HepG2 (cell line): ENCODE results near the gene SLC4A9. TPM values are rescaled to one million over a fixed set of nuclear protein-coding genes. Genes with fewer than 3 reads are reported as not detected.

Experiments
- ATF7-NPFF ChIP-seq: sonication (generic); formaldehyde crosslinking; IDR thresholded peaks from 2 replicates; pipeline ENCODE4 v1.8.1; 2023; ENCODE audit warnings: mild to moderate bottlenecking, low read depth, missing genetic modification reagents, moderate library complexity
- CTCF ChIP-seq: sonication (generic); formaldehyde crosslinking; IDR thresholded peaks from 2 replicates; pipeline ENCODE4 v1.5.0; 2020; ENCODE audit warnings: mild to moderate bottlenecking, missing genetic modification reagents, moderate library complexity
- FOXP4 ChIP-seq: sonication (generic); formaldehyde crosslinking; IDR thresholded peaks from 2 replicates; pipeline ENCODE4 v1.4.0; 2020; ENCODE audit warnings: missing genetic modification reagents
- GATAD2A ChIP-seq: IDR thresholded peaks from 2 replicates; pipeline ENCODE4 v1.6.1; 2016
- HNF4A ChIP-seq: sonication (generic); formaldehyde crosslinking; IDR thresholded peaks from 2 replicates; pipeline ENCODE4 v1.4.0; 2020; ENCODE audit warnings: missing genetic modification reagents
- KDM6A ChIP-seq: IDR thresholded peaks from 2 replicates; pipeline ENCODE4 v1.6.1; 2016; ENCODE audit warnings: low read depth
- RARA ChIP-seq: IDR thresholded peaks from 2 replicates; pipeline ENCODE4 v1.6.1; 2016; ENCODE audit warnings: missing genetic modification reagents, missing compliant biosample characterization
- REPIN1 ChIP-seq: sonication (generic); formaldehyde crosslinking; IDR thresholded peaks from 2 replicates; pipeline ENCODE4 v1.8.0; 2022; ENCODE audit warnings: missing genetic modification reagents, low read depth, mild to moderate bottlenecking, borderline replicate concordance
- SAP130 ChIP-seq: IDR thresholded peaks from 2 replicates; pipeline ENCODE4 v1.6.1; 2016; ENCODE audit warnings: low read depth
- UBTF ChIP-seq: sonication (generic); formaldehyde crosslinking; IDR thresholded peaks from 2 replicates; pipeline ENCODE4 v1.4.0; 2020; ENCODE audit warnings: mild to moderate bottlenecking, missing genetic modification reagents
- ZFX ChIP-seq: sonication (generic); formaldehyde crosslinking; IDR thresholded peaks from 2 replicates; pipeline ENCODE4 v1.4.0; 2020; ENCODE audit warnings: mild to moderate bottlenecking, low read depth, missing genetic modification reagents, moderate library complexity
- ZFY ChIP-seq: sonication (generic); formaldehyde crosslinking; IDR thresholded peaks from 2 replicates; pipeline ENCODE4 v1.4.0; 2020; ENCODE audit warnings: missing genetic modification reagents
- ZNF292 ChIP-seq: sonication (generic); formaldehyde crosslinking; IDR thresholded peaks from 2 replicates; pipeline ENCODE4 v1.8.1; 2022; ENCODE audit warnings: mild to moderate bottlenecking, low read depth, missing genetic modification reagents, borderline replicate concordance
- polyA plus RNA-seq, 8 experiments: library from polyadenylated mRNA; depleted of rRNA in 3 of 8; stranded (reverse) in 7 of 8; unstranded in 1 of 8; fragments of >200 nt; fragmentation: Illumina TruSeq in 4 of 8; extraction: Trizol in 4 of 8; gene quantifications; 2 replicates each; pipeline versions ENCODE4 v1.2.1 to v1.2.3, GENCODE V29; 2011 to 2016; ENCODE audit warnings: low read depth in 4 of 8, missing spikeins in 1 of 8, mixed read lengths in 1 of 8; ENCODE audit not compliant: insufficient read depth in 1 of 8
- total RNA-seq, 5 experiments: library from RNA; depleted of rRNA; stranded (reverse); fragments of >200 nt; fragmentation: Illumina TruSeq; extraction: Trizol; gene quantifications; 2 replicates each; pipeline ENCODE4 v1.2.3, GENCODE V29; 2016; ENCODE audit warnings: low read depth in 1 of 5

The SLC4A9 gene
- total and polyA plus RNA-seq, 2 of the 13 experiments (the other 11 are each of a cell fraction or from before 2014, with no cell fraction given): not detected

- TF ChIP-seq UBTF (CRISPR knock-in tag): no peak
- TF ChIP-seq HNF4A (CRISPR knock-in tag): peak; percentile 80
- TF ChIP-seq KDM6A (CRISPR knock-in tag): no peak
- peak; percentile 52; the same call in 1 of the 2 replicates for TF ChIP-seq ZNF292 (CRISPR knock-in tag)
- peak; percentile 38; the same call in 1 of the 2 replicates for TF ChIP-seq FOXP4
- 0 out of 2 replicates have a peak, but pooled peaks have one; percentile 16 for TF ChIP-seq REPIN1 (CRISPR knock-in tag)
- TF ChIP-seq CTCF (CRISPR knock-in tag): peak; percentile 45
- peak; percentile 62; the same call in 1 of the 2 replicates for TF ChIP-seq ZFY (CRISPR knock-in tag)
- 0 out of 2 replicates have a peak, but pooled peaks have one; percentile 33 for TF ChIP-seq GATAD2A (CRISPR knock-in tag)
- no peak for TF ChIP-seq ATF7-NPFF (CRISPR knock-in tag)
- TF ChIP-seq SAP130: 0 out of 2 replicates have a peak, but pooled peaks have one; percentile 29
- 0 out of 2 replicates have a peak, but pooled peaks have one; percentile 10 for TF ChIP-seq RARA
- peak; percentile 52; the same call in 1 of the 2 replicates for TF ChIP-seq ZFX (CRISPR knock-in tag)
- TF ChIP-seq, all 625 proteins: peak for 29
Measured at GRCh38 chr5:140336388-140336787, 23.6 kb upstream of the SLC4A9 start (continued).
